Loucy (cell line): Measurements from ENCODE around the gene BIK.

Experiments used
- EZH2phosphoT487 ChIP-seq: fragments of 200-600 bp; IDR thresholded peaks from 2 replicates; pipeline ENCODE4 v1.6.1; 2018; ENCODE audit warnings: antibody characterized with exemption, mild to moderate bottlenecking, moderate library complexity, borderline replicate concordance
- TF ChIP-seq, protein P1 (sequence below): fragments of 200-600 bp; sonication (generic); conservative IDR thresholded peaks from 2 replicates; pipeline ENCODE4 v1.5.1; 2014; ENCODE audit warnings: mild to moderate bottlenecking, antibody characterized with exemption, low read length

DNA sequence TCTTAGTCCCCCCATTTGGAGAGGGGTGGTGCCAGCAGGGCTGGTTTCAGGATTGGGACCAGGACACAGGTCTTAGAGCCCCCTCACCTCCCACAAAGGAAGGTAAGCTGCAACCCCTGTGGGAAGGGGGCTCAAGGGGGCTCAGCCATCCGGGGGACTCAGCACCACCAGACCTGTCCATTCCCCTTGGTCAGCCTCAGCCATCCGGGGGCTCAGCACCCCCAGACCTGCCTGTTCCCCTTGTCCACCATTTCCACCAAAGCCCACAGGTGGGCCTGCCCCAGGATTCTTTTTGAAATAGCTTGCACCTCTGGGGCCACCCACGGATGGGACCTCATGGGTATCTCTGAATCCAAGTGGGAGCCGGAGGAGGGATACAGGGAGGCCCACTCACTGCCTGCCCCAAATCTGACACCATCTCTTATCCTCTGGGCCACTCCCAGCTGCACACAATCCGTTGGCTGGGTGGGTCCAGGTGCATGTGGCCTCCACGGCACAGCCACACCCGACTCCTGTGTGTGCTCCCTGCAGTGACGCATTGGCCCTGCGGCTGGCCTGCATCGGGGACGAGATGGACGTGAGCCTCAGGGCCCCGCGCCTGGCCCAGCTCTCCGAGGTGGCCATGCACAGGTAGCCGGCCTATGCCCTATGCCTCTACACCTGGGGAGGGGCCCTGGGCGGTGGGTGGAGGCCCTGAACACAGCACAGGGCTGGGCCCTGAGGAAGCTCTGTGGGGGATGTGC, 16.8 kb downstream of the BIK start:
- TF ChIP-seq, protein P1, sequence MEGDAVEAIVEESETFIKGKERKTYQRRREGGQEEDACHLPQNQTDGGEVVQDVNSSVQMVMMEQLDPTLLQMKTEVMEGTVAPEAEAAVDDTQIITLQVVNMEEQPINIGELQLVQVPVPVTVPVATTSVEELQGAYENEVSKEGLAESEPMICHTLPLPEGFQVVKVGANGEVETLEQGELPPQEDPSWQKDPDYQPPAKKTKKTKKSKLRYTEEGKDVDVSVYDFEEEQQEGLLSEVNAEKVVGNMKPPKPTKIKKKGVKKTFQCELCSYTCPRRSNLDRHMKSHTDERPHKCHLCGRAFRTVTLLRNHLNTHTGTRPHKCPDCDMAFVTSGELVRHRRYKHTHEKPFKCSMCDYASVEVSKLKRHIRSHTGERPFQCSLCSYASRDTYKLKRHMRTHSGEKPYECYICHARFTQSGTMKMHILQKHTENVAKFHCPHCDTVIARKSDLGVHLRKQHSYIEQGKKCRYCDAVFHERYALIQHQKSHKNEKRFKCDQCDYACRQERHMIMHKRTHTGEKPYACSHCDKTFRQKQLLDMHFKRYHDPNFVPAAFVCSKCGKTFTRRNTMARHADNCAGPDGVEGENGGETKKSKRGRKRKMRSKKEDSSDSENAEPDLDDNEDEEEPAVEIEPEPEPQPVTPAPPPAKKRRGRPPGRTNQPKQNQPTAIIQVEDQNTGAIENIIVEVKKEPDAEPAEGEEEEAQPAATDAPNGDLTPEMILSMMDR = no peak
- TF ChIP-seq EZH2phosphoT487 = no peak
